Muscle layer of colon (tissue), 2 donors: Measurements from ENCODE around the gene MUSK.

Experiments
- H3K27ac ChIP-seq: one replicate; pipeline ENCODE4 v1.7.0; 2013; ENCODE audit warnings: low read depth, mild to moderate bottlenecking, low read length, moderate library complexity
- H3K27me3 ChIP-seq, 2 donors: one replicate each; pipeline ENCODE4 v1.7.0; 2013; ENCODE audit warnings: low read length in 2 of 2, mild to moderate bottlenecking in 2 of 2; ENCODE audit not compliant: insufficient read depth in 2 of 2, control insufficient read depth in 1 of 2
- H3K36me3 ChIP-seq: one replicate; pipeline ENCODE4 v1.7.0; 2013; ENCODE audit warnings: mild to moderate bottlenecking, low read length; ENCODE audit not compliant: insufficient read depth
- H3K4me1 ChIP-seq: one replicate; pipeline ENCODE4 v1.7.0; 2013; ENCODE audit warnings: mild to moderate bottlenecking, low read length; ENCODE audit not compliant: insufficient read depth
- H3K4me3 ChIP-seq, 2 donors: one replicate each; pipeline ENCODE4 v1.7.0; 2013; ENCODE audit warnings: low read length in 2 of 2, low read depth in 1 of 2, mild to moderate bottlenecking in 1 of 2, moderate library complexity in 1 of 2
- H3K9ac ChIP-seq: one replicate; pipeline ENCODE4 v1.7.0; 2013; ENCODE audit warnings: low read length
- H3K9me3 ChIP-seq: one replicate; pipeline ENCODE4 v1.7.0; 2013; ENCODE audit warnings: mild to moderate bottlenecking, low read length
- donor health status: abdominal sarcoma.
- donor health status: Adenocarcinoma of cecum.

The MUSK gene

DNA sequence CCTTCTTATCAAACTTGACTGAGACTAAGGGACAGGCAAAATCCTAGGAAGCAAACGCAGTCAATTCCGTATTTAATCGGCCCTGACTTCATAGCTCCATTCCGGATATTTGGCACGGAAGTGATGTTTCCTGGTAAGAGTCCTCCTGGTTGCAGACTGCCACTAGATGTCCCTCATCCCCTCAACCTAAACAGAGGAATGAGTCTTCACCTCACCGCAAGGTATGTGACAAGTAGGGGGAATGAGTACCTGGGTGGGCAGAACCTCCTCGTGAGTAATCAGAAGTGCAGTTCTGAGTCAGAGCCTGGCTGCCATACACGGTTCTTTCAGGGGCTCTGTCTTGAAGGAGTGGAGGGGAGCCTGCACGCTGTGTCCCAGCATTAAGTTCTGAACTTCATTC, 173.6 kb downstream of the MUSK start:
- Histone ChIP-seq H3K9me3 (no peaks in the 10 kb centered on the region), H3K4me3 (no peak overlapping the region), H3K4me1 (no peaks in the 10 kb centered on the region), H3K9ac (no peak overlapping the region), H3K36me3 (no peaks in the 10 kb centered on the region), H3K27me3 (no peaks in the 10 kb centered on the region), H3K27ac (no peak overlapping the region)

DNA sequence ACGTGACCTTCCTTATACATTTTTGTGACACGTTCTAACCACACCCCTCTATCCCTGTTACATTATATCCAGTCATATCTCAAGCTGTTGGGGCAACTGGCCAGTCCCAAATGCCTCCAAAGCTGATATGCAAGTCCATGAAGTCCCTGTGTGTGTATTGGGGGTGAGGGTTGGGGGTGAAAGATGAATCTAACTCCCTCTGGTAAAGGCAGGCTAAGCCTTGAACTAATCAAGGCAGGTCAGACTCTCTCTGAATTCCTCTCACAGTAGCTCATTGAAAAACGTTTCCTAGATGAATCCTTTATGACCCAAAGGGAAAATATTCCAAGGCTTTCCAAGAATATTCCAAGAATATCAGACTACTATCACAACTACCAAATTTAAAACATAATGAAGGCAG, 174.4 kb downstream of the MUSK start:
- Histone ChIP-seq H3K9ac (no peak overlapping the region), H3K4me3 (no peak overlapping the region), H3K36me3 (no peaks in the 10 kb centered on the region), H3K9me3 (no peaks in the 10 kb centered on the region), H3K27me3 (no peaks in the 10 kb centered on the region), H3K27ac (no peak overlapping the region), H3K4me1 (no peaks in the 10 kb centered on the region)

DNA sequence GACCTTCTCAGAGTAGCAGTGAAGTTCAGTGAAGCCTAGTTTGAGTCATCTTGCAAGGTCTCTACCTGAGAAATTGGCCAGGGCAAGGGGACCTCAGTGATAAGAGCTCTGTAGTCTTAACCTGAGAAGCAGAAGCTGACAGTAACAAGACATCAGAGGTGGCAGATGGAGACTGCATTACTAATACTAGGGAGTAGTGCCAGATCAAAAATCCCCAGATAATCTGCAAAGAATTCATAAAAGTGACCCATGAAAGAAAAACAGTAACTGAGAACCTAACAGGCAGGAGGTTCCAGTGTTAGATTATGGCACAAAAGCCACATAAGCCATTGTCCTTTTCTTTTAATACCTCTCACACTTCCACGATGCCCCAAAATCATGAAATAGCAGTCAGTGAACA, 175.5 kb downstream of the MUSK start:
- H3K36me3 ChIP-seq = no peaks in the 10 kb centered on the region
- H3K4me3 ChIP-seq = no peak overlapping the region
- H3K27me3 ChIP-seq = no peaks in the 10 kb centered on the region
- H3K9ac ChIP-seq = no peak overlapping the region
- H3K27ac ChIP-seq = no peak overlapping the region
- H3K4me1 ChIP-seq = no peaks in the 10 kb centered on the region
- no peaks in the 10 kb centered on the region for H3K9me3 ChIP-seq

DNA sequence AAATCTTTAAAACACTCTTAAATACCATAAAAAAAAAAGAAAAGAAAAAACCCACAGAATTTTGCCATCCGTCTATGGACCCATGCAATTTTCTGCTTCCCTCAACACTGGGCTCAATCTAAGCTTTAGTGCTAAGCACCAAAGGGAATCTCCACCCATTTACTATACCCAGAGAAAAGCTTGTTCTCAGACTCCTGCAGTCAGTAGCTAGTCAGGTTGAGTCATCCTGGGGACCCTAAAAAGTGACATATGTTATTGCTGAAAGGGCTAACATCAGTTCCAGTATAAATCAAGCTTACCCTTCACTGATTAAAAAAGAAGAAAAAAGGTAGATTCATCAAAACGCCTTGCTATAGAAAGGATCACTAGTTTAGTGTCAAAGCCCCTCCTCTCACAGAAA, 177.6 kb downstream of the MUSK start:
- H3K9ac ChIP-seq = no peak overlapping the region
- H3K36me3 ChIP-seq = no peaks in the 10 kb centered on the region
- no peaks in the 10 kb centered on the region for H3K4me1 ChIP-seq
- H3K4me3 ChIP-seq = no peak overlapping the region
- H3K27ac ChIP-seq = no peak overlapping the region
- H3K9me3 ChIP-seq = no peaks in the 10 kb centered on the region
- no peaks in the 10 kb centered on the region for H3K27me3 ChIP-seq

DNA sequence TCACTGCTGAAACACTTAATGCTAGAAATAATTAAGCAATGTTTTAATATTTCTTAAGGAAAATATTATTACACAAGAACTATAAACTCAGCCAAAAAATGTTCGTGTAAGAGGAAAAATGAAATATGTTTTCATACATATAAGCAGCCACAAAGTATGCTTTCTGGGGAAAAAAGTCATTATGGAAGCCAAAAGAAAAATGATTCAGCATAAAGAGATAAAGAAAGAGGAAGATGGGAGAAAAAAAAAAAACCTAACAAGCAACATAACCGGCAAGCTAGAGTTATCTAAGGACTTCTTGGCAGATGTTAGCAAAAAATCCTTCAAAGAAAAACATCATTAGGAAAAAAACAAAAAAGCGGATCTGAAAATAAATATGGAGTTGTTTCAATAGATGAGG, 179.1 kb downstream of the MUSK start:
- no peaks in the 10 kb centered on the region for H3K9me3 ChIP-seq
- H3K27ac ChIP-seq = no peak overlapping the region

DNA sequence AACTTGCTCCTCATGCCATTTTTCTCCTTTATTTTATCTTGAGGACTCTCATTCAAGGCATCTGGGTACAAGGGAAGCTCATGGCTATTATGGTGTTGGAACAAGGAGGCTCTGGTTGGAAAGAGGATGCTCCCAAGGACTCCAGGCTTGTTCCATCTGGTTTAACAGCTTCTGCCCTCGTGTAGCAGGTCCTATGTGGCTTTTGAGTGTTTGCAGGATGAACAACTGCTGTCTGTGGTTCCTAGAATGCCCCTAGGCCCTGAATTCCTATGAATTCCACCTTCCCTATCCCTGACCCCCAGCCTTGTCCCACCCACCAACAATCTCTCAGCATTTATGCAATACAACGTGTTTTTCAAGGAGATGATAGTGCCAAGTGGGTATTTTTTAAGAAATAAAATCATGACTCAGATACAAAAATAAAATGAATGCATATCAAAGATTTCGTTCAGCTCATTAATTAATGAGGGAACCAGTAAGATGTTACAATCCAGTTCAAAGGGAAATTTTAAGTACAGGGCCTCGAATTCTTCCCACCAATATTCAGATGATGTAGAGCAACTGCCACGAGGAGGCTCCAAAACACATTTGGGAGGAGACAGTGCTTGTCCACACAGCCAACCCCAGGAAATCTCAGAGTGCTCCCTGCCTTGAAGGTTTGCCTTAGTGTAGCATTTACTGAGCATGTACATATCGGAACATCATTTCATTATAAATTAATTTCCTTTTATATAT, 182.0 kb downstream of the MUSK start:
- Histone ChIP-seq H3K4me3 (no peak overlapping the region), H3K9ac (no peak overlapping the region), H3K27me3 (no peaks in the 10 kb centered on the region), H3K9me3 (no peaks in the 10 kb centered on the region), H3K36me3 (no peaks in the 10 kb centered on the region), H3K4me1 (no peaks in the 10 kb centered on the region), H3K27ac (no peak overlapping the region)

More for the DNA sequence above, 179.1 kb downstream of the MUSK start:
- no peak overlapping the region for H3K9ac ChIP-seq
- H3K4me3 ChIP-seq = no peak overlapping the region
- H3K4me1 ChIP-seq = no peaks in the 10 kb centered on the region
- no peaks in the 10 kb centered on the region for H3K36me3 ChIP-seq
- no peaks in the 10 kb centered on the region for H3K27me3 ChIP-seq
